Measurements from ENCODE around the gene B3GALNT2.

- TF ChIP-seq CHD1 (IDR thresholded peaks at IDR 0.05; ENCODE audit: low read depth, low read length): no peak
- TF ChIP-seq CTCF (conservative IDR thresholded peaks at IDR 0.05; ENCODE audit: low read depth, low read length): no peak
- no peak for TF ChIP-seq RCOR1 (IDR thresholded peaks at IDR 0.05; ENCODE audit: insufficient replicate concordance, low read length)
- TF ChIP-seq POLR2A (IDR thresholded peaks at IDR 0.05; ENCODE audit: low read depth, low read length): no peak
- TF ChIP-seq, protein P1, sequence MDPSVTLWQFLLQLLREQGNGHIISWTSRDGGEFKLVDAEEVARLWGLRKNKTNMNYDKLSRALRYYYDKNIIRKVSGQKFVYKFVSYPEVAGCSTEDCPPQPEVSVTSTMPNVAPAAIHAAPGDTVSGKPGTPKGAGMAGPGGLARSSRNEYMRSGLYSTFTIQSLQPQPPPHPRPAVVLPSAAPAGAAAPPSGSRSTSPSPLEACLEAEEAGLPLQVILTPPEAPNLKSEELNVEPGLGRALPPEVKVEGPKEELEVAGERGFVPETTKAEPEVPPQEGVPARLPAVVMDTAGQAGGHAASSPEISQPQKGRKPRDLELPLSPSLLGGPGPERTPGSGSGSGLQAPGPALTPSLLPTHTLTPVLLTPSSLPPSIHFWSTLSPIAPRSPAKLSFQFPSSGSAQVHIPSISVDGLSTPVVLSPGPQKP (IDR thresholded peaks at IDR 0.05; ENCODE audit: borderline replicate concordance, low read depth, low read length): no peak
- TF ChIP-seq MAFK (IDR thresholded peaks at IDR 0.05; ENCODE audit: low read depth, low read length): no peak
- TF ChIP-seq CEBPB (IDR thresholded peaks at IDR 0.05; ENCODE audit: low read depth, low read length): no peak
- TF ChIP-seq RAD21 (IDR thresholded peaks at IDR 0.05; ENCODE audit: low read length): no peak
- no peak for TF ChIP-seq MXI1 (IDR thresholded peaks at IDR 0.05; ENCODE audit: borderline replicate concordance, low read depth, low read length)
- no peak for TF ChIP-seq USF2 (IDR thresholded peaks at IDR 0.05; ENCODE audit: low read depth, low read length)
- no peak for TF ChIP-seq MAZ (IDR thresholded peaks at IDR 0.05; ENCODE audit: borderline replicate concordance, low read depth, low read length)
- TF ChIP-seq NFE2L2 (IDR thresholded peaks at IDR 0.05; ENCODE audit: low read depth, low read length): no peak
These were observed 36.2 kb downstream of the B3GALNT2 start for GRCh38 chr1:235468004-235468403.

Data from IMR-90 (cell line).